GM19372 (cell line): ENCODE measurements around the gene DNMT3A.

Experiments
- ATAC-seq: cut with Tn5 transposase; IDR thresholded peaks from one replicate; pipeline ENCODE4 v1.9.1; 2021; ENCODE audit warnings: mild to moderate bottlenecking, low read depth, moderate library complexity; ENCODE audit not compliant: unreplicated experiment

The DNMT3A gene

DNA sequence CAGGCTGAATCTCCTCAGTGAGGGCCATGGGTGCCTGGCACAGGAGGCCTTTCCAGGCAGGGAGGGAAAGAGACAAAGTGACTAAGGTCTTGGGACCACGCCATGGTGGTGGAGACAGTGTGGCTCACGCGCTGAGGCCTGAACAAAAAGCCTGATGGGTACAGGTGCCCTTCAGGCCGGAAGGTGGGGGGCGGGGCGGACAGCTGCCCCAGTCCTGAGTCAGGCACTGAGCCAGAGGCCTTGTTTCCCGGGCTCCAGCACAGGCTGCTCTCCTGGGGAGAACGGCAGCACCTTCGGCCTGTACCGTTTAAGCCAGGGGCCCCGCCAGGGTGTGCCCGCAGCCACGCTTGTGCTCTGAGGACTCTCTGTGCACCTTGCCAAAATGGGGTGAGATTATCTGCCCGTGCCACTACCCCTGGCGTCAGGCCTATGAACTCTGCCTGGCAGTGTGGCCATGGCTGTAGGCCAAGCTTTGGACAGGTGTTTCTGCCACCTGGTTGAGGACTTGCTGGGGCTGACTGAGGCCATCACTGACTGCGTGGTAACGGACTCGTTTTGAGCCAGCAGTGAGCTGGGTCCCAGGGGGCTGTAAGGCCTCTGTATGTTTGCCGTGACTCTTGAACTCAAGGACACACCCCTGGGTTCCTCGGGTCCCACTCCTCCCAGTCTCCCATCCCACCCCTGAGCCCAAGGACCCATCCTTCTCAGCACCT lies 31.7 kb upstream of the DNMT3A start:
- ATAC-seq = no peak

DNA sequence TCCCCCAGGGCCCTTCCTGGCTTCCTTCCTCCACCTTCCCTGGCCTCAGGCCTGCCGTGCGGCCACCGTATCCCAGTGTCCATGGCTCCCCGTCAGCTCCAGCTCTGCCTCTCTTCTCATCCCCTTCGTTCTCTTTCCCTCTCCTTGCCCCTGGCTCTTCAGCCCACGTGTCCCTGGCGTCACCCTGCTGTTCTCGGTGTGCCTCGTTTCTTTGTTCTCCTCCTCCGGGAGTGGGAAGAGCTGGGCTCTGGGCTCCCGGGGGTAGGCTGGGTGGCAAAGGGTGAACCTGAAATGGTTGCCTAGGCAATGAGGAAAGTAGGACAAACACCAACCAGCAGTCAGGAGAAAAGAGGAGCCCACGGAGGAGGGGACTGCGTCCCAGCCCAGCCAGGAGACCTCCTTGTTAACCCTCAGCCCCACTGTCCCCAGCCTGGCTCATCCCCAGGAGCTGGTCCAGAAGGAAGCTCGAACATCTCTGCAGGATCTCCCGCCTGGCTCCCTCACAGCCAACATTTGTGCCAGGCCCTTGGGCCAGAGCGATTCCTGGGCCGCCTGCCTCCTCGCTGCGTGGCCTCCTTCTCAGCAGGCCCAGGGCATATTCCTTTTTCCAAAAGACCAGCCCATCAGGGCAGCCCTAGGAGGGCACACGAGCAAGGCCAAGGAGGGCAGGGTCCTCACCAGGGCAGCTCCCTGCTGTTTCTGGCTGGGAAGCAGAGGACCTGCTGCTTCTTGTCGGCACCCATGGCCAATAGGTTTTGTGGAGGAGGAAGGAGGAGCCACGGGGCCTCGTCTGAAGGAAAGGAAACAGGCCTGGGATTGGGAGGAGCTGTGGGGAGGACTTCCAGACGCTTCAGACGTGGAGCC lies 30.9 kb upstream of the DNMT3A start:
- ATAC-seq = no peak

DNA sequence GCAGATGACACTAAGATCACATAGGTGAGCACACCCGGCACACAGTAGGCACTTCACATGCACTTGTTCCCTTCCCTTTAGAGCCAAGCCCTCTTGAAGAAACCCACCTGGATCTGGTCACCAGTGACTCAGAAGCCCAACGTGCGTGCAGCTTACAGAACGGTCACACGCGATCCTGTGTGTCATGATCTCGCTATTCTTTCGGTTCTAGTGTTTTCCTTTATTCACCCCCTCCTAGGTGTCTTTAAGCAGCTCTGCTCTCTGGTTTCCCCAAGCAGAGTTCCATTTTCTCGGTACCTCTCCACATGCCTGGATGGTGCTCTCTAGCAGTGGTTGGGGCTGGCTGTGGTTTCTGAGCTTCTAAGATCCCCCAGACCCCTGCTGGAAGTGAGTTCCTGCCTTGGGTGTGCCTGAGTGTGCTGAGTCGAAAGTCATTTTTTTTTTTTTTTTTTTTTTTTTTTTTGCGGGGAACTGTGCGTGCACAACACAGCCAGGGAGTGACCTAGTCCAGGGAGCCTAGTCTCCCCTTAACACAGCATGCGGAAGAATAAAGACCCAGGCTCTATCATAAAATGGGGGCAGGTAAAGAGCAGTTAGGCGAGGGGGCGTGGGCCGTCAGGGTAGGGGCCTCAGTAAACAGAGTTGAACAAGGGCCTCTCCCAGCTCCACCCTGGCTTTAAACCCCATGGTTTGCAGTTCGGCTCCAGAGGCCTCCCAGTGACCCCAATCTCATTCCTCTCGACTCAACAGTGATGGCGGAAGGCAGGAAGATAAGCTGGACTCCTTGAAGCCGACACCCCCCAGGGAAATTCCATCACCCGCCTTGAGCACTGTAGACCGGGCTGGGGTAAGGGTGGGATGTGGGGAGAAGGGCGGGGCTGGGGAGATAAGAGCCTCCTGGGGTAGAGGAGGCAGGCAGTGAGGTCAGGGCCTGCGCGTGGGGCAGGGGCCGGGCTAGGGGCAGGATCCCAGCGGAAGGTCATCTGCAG lies 29.8 kb upstream of the DNMT3A start:
- no peak for ATAC-seq

DNA sequence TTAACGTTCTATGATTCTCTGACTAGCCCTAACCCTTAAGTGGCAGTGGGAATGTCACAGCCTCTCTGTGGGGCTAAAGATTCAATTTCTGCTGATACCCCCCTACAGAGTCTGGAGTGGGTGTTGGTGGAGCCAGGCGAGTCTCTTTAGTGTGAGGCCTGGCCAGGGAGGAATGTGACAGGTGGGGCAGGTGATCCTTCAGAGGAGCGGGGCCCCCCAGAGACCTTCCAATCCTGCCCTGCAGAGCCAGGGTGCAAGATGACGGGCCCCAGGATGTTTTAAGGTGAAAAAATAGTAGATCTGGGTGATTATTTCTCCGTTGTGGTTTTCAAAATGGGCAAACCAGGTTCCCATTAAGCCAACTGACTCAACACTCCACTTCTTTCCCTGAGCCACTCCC lies 28.2 kb upstream of the DNMT3A start:
- no peak for ATAC-seq

DNA sequence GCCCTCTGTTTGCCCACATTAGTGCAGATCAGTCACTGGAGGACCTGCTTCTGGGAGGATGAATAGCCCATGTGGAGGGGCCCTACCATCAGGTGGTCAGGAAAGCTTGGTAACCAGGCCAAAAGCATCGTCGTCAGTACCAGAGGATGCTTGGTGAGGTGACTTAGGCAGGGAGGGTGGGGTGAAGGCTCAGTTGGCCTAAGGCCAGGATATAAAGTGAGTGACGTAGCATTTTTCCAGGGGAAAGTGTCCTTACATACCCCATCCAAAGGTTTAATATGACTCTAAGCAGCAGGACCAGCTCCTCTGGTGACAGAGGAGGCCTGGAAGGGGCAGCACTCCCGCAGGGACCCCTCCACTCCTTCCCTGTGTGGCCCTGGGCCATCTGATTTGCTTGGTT lies 27.7 kb upstream of the DNMT3A start:
- ATAC-seq = no peak

DNA sequence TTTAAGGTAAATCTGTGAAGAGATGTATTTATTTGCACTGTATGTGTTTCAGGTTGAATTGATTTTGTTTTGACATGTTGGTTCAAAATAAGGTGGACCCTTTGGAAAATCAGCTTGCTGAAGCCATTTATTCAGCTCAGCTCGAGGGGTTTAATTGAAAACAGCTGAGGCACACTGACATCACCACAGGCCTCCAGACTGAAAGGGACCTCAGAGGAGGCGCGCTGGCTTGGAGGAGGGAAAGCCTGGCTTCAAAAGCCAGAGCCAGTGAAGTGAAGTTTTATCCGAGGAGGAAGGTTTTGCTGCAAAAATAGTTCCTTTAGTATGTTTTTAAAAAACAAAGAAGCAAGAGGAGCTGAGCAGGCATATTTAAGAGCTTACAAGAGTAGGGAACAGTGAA lies 26.9 kb upstream of the DNMT3A start:
- no peak for ATAC-seq

DNA sequence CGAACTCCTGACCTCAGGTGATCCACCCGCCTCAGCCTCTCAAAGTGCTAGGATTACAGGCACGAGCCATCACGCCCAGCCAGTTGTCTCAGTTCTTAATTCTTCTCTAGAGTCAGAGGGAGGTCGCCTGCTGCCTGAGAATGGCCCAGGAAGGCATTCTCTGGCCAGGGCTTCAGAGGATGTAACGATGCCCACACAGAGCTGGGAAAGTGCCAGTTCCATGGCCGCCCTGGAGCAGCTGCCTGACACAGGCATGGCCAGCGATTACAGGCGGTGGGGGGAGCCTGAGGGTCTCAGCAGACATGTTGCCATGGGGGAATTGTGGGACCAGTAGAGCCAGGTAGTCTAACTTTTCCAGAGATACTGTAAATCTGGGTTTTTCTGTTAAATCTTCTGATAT lies 25.6 kb upstream of the DNMT3A start:
- ATAC-seq = no peak

DNA sequence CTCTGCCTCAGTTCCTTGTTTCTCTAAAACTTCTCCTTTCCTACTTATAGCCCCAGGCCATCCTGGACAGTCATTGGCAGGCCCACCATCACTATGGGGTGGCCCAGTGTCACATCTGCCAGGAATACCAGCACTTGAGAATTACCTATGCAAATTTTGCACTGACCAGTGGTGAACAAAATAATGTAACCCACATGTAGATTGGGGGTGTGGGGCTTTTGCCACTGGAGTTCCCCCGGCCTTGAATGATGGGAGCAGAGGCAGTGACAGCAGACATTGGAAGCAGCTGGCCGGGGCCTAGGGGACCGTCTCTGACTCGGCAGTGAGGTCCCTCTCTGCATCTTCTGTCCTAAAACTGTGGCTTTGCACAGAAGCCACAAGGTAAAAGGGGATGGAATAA lies 24.9 kb upstream of the DNMT3A start:
- ATAC-seq = no peak

DNA sequence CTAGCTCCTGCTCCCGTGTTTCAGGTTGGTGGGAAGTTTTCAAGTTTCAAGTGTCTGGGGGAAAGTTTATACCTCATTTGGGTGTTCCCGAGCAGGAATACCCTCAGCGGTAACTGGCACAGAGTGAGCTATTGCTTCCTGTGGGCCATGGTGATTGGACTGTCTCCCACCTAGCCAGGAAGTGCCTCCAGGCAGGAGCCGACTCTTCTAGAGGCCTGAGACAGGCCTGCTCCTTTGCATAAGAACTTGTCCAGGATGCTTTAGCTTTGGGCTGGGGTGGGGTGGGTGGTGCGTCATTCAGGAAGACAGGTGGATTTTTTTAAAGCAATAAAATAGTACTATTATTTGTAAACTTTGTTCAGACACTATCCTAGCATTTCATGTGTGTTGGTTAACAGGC lies 23.5 kb upstream of the DNMT3A start:
- ATAC-seq = no peak

DNA sequence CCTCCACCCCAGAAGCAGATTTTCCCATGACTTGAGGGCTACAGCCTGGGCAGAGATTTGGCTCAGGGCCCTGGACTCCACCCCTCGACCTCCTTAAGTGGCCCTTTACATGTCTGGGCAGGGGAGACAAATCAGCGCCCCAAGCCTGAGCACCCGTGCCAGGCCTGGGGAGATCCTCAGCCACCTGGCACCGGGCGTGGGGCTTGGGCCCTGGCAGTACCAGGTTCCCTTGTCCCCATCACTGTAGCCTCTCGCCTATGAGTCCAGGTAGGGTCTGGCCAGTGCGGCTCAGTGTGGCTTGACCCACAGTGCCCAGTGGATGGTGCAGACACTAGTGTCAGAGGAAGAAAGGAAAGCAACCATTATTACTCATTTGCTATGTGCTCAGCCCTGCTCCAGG lies 22.0 kb upstream of the DNMT3A start:
- no peak for ATAC-seq

DNA sequence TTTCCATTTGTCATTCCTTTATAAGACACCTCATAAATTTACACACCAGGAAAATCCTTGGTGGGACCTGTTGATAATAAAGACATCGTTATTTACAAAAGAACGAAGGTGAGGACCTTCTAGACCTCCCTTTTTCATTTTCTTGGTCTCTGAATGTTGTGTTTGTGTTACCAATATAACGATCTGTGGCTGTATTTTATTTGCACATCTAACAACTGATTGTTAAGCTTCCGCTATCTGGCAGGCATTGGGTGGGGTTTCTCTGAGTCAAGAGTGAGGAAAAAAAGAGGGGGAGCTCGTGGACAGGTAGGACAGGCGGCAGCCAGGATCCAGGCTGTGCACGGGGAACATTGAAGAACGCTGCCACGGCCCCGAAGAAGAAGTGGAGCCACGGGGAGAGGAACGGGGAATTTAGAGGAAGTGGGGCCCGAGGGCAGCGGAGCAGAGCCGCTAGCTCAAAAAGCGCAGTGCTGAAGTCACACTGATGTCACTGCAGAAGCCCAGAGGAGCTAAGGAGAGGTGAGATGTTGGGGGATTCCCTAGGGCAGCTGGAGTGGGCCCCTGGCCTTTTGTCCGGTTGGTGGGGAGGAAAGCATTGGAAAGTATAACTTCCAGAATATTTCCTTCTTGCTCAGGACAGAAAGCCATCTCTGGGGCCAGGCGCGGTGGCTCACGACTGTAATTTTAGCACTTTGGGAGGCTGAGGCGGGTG lies 20.9 kb upstream of the DNMT3A start:
- peak; percentile 63 for ATAC-seq

DNA sequence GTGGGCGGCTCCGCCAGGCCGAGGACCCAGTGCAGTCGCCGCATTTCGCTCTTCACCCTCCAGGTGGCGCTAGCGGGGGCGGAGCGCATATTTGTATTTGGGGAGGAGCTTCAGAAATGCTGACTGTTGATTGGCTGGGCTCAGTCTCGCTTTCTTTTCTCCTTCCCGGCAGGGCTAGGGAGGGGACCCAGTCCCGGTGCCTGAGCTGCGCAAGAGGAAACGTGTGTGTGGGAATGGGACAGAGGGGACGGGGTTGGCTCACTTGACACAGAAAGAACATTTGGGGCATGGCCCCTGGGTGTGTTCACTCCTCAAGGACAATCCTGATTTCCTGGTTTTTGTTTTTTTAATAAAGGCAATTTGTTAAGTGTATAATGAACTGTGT lies 20.3 kb upstream of the DNMT3A start:
- peak; percentile 89 for ATAC-seq

DNA sequence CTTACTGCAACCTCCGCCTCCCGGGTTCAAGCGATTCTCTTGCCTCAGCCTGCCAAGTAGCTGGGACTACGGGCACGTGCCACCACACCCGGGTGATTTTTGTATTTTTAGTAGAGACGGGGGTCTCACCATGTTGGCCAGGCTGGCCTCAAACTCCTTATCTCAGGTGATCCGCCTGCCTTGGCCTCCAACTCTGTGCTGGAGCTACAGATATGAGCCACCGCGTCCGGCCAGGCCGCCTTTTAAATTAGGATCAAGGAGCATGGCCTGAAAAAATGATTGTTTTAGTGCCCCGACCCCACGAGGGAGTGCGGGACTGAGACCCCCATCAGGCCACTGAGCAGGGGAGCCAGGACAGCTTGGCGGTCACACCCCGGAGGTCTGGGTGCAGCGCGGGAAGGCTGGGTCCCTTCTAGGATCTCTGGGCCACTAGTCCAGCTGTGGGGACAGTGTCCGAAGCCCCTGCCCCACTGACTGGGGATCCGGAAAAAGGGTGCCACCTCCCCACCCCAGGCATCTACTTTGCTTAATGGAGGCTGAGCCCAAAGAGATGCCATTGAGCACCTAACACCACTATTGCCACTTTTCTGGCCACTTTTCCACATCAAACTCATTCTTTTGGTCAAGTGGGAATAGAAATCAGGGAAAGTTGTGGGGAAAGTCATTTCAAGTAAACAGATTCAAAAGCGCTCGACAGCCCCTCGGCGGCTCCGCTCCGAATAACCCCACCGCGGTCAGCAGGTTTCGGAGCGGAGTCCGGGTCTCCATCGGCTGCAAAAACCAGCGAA lies 19.7 kb upstream of the DNMT3A start:
- no peak for ATAC-seq

DNA sequence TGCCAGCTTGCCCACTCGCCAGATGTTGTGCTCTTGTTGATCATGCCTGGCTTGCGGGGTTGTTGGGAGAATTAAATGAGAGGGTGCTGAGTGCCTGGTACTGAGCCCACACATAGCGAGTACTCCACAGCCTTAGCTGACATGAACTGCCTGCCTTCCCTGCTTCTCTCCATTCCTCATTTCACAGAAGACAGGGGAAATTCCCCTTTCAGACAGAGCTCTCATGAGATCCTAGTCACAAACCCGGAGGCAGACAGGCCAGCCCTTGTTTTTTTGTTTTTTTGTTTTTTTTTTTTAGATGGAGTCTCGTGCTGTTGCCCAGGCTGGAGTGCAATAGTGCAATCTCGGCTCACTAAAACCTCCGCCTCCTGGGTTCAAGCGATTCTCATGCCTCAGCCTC lies 17.1 kb upstream of the DNMT3A start:
- no peak for ATAC-seq

DNA sequence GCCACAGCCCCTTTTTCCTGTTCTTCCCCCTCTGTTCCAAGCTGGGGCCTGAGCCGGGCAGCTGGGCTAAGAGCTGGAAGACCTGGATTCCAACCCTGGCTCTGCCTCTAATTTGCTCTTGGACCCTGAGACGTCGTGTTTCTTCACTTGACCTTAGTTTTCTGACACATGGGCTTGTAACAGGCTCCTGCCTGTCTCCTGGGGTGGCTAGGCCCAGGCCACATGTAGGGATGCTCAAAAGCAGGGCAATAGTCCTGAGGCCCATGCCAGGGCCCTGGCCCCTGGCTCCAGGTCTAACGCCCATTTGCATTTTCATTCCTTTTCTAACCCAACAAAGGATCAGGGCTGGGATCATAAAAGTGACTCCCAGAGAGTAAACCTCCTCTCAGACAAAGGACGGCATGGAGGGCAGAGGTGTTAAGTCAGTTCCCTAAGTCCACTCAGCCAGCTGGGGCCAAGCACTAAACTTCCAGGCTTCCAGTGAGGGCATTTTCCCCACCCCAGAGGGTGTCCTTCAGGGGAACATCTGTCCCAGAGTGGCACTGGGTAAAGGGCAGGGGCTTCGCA lies 16.6 kb upstream of the DNMT3A start:
- no peak for ATAC-seq

DNA sequence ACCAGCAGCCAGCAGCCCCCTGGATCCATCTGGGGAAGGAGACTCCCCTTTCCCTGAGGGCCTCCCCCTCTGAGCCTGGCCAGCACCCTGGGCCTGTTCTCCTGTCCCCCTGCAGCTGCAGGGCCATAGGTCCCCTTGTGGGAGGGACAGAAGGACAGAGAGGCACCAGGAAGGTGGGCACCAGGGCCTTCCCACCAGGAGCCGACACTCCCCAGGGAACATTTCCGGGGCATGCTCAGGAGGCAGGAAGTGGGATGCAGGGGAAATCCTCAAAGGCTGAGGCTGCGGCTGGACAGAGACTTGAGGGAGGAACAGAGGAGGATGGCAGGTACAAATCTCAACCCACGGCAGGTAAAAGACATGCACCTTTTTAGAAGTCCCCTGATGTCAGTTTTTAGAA lies 14.4 kb upstream of the DNMT3A start:
- no peak for ATAC-seq

DNA sequence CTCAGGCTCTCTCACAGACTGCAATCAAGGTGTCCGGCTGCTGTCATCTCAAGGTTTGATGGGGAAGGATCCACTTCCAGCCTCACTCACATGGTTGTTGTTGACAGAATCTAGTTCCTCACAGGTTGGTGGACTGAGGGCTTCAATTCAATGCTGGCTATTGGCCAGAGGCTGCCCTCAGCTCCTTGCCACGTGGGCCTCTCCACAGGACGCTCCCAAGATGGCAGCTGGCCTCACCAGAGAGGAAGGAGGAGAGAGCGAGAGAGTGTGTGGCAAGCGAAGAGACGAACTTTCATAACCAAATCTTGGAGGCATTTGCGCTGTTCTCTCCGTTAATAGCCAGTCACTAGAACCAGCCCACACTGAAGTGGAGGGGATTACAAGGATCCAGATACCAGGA lies 13.5 kb upstream of the DNMT3A start:
- ATAC-seq = no peak

DNA sequence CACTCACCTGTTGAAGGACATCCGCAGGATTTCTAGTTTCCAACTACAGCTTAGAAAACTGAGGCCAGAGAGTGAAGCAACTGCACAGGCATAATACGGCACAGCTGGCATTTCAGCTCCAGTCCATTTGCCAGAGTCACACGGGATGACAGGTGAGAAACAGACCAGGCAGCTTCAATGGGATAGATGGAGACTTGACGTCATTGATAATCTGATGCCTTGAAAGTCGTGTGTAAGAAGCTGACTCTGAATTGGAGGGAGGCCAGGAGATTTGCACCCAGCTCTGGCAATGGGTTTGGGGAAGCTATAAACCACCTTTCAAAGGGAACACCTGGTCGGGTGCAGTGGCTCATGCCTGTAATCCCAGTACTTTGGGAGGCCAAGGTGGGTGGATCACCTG lies 12.4 kb upstream of the DNMT3A start:
- no peak for ATAC-seq

DNA sequence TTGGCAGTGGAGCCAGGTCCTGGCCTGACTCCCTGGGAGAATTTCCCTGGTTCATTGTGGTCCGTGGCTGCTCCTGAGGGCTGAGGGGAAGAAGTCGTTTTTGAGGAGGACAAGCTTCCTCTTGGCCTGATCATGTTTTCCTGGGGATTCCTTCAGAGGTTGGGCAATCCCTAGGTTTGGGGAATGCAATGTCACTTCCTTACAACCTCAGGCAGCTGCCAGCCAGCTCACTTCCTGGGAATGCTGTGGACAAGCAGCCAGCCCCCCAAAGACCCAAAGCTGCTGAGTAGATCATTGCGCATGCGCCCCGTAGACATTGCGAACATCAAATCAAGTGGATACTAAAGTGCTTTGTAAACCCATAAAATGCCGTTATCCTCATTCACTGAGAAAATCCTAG lies 7.7 kb upstream of the DNMT3A start:
- ATAC-seq = no peak
